Ovary (tissue), 3 donors: ENCODE results near the gene PAQR5.

ENCODE experiments used
- CTCF ChIP-seq, 3 donors: fragments of 450-650 bp in 2 of 3; fragments of 200-600 bp in 1 of 3; IDR thresholded peaks; one replicate each; pipeline versions ENCODE4 v1.5.1 to v1.8.0; 2016 to 2022; ENCODE audit warnings: antibody characterized with exemption in 3 of 3, mild to moderate bottlenecking in 1 of 3
- POLR2A ChIP-seq: fragments of 450-650 bp; IDR thresholded peaks from one replicate; pipeline ENCODE4 v1.6.1; 2017; ENCODE audit warnings: antibody characterized with exemption, mild to moderate bottlenecking, moderate library complexity
- donor health status: DM: no; HTN: no; CAD: no.

DNA sequence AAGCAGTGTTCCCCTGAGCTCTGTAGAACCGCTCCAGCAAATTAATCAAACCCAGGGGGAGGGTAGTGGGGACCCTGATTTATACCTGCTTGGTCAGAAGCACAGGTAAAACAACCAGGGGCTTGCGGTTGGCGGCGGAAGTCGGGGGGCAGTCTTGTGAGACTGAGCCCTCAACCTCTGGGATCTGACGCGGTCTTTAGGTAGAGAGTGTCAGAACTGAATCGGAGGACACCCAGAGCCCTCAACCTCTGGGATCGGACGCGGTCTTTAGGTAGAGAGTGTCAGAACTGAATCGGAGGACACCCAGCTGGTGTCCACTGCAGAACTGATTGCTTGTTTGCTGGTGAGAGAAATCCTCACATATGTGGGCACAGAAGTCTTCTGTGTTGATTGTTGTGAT, 12.9 kb upstream of the PAQR5 start:
- TF ChIP-seq CTCF (IDR thresholded peaks at IDR 0.05) (no peak), POLR2A (no peak)
